GM12892 (cell line): ENCODE data around the gene RBM26.

Experiments used
- POLR2A ChIP-seq: IDR thresholded peaks from 2 replicates; pipeline ENCODE4 v1.6.1; 2011; ENCODE audit warnings: low read depth, low read length, control low read depth
- POLR2AphosphoS5 ChIP-seq: IDR thresholded peaks from 2 replicates; pipeline ENCODE4 v1.6.1; 2011; ENCODE audit warnings: low read depth, low read length, control low read depth

DNA sequence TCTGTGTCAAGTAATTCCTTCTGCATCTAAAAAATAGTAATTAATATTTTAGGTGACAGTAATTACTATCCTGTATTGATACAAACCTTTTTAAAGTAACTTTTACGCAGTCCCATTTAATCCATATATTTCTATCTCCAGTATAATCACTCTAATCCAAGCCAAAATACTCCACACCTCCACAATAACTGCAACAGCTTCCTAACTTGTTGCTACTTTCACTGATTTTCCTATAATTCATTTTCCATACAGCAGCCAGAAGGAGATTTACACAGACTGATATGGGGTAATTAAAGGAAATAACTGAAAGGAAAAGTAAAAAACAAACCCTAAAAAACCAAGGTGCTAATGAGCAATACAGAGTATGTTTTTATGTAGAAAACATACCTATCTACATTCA is 64.9 kb downstream of the RBM26 start:
- TF ChIP-seq POLR2A = no peak
- TF ChIP-seq POLR2AphosphoS5 = no peak
